ENCODE measurements around the gene ADGRB3.

DNA sequence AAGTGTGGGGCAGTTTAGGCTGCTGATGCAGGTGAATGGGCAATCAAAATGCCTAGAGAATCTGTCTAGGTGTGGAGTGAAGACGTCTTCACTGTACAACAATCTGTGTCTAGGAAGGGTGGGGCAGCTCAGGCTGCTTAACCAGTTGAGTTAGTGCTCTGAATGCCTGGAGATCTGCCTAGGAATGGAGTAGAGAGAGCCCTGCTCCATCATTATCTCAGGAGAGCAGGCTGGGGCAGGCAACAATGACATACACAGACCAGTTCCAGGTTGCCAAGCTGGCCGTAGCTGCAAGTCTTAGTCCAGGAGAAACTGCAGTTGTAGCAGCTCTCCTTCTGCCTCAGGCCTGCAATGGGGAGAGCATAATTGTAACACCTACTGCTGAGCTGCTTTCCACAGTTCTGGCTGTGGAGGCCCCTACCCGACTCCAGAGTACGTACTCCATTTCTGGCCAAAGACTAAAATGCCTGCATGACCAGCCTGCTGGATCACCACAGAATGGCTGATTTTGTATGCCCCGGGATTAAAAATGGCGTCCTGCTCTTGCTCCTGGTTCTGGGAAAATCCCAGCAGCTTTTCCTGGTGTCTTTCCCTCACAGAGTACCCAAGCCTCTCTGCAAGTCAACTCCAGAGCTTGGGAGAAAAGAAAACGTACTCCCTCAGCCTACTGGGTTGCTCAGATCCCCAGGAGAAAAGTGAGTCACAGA is 545.4 kb downstream of the ADGRB3 start:
- TF ChIP-seq TEAD4 (IDR thresholded peaks at IDR 0.05) (no peak), FOXM1 (IDR thresholded peaks at IDR 0.05; ENCODE audit: borderline replicate concordance, low read depth) (no peak), EP300 (IDR thresholded peaks at IDR 0.05; ENCODE audit: borderline replicate concordance) (no peak), YY1 (IDR thresholded peaks at IDR 0.05; ENCODE audit: low read depth) (no peak), ZBTB7A (IDR thresholded peaks at IDR 0.05; ENCODE audit: low read depth) (no peak), TAF1 (IDR thresholded peaks at IDR 0.05; ENCODE audit: low read depth) (no peak)
- TF ChIP-seq, protein P1, sequence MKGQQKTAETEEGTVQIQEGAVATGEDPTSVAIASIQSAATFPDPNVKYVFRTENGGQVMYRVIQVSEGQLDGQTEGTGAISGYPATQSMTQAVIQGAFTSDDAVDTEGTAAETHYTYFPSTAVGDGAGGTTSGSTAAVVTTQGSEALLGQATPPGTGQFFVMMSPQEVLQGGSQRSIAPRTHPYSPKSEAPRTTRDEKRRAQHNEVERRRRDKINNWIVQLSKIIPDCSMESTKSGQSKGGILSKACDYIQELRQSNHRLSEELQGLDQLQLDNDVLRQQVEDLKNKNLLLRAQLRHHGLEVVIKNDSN (IDR thresholded peaks at IDR 0.05), result no peak
- TF ChIP-seq, protein P2, sequence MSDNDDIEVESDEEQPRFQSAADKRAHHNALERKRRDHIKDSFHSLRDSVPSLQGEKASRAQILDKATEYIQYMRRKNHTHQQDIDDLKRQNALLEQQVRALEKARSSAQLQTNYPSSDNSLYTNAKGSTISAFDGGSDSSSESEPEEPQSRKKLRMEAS (IDR thresholded peaks at IDR 0.05), result no peak

All from Ishikawa (cell line).